NCI-H2107 treated with DMSO at 0.1 percent for 48 hours (cell line): ENCODE data around the gene OR52E1.
"Not testable (repeated sequence)": the region's sequence is repeated elsewhere in the genome, so short reads cannot be mapped to it uniquely, and the experiment has no call there.

ENCODE experiments used
- DNase-seq: peaks from one replicate; lab custom pipeline; 2025; ENCODE audit not compliant: unreplicated experiment; lab: John Stamatoyannopoulos, UW

The OR52E1 gene

DNA sequence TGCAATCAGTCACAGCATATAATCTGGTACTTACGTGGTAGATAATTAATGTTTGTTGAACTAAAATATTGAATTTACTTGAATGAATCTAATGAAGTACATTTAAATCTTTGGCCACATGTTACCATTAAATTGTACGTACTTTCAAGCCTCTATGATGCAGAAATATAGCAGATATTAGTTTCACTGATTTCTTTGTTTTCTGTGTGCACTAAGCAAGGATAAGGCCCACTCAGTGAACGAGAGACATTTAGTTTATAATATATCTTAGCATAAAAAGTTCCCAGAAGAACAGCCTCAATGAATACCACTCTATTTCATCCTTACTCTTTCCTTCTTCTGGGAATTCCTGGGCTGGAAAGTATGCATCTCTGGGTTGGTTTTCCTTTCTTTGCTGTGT is at the start of gene OR52E1:
OR52E1 (plus strand) TSS at position 301 of the 400 bp plus-strand sequence.
- DNase-seq = no peak

GRCh38 chr11:5021996-5022395 is 47.4 kb upstream of the OR52E1 start:
- no peak for DNase-seq

DNA sequence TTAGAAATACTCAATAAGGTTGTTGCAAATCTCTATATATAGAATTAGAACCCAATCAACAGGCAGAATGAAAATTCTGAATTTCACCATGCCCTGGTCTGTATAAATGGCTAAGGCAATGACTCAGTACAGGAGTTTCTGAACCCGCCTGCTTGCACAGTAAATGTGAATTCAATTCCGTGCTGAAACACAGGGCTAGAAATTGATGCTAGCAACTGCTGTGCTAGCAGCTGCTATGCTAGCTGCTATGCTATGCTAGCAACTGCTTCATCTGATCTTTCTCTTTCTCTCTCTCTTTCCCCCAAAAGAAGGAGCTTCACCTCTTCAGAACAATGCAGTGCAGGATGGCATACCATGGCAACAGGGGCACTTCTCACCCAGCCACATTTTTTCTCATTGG is 32.7 kb upstream of the OR52E1 start:
- no peak for DNase-seq

DNA sequence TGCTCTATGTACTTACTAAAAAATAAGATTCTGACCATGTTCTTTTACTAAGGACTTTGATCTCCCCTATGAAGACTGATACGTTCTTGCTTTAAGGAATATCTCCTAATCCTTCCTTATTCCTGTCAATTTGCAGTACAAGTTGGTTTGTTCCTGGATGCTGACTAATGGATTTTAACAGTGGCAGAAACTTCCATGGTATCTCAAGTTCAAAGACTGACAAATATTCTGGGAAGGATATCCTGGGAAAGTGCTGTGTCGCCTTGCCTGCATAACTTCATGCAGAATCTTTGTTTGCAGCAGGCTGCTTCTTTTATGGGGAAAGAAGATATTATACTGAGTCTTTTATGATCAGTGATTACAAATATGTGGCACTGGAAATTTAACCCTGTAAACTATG is 31.4 kb upstream of the OR52E1 start:
- no peak for DNase-seq

- DNase-seq = no peak
Measured at GRCh38 chr11:5038341-5038740, 31.0 kb upstream of the OR52E1 start.

DNA sequence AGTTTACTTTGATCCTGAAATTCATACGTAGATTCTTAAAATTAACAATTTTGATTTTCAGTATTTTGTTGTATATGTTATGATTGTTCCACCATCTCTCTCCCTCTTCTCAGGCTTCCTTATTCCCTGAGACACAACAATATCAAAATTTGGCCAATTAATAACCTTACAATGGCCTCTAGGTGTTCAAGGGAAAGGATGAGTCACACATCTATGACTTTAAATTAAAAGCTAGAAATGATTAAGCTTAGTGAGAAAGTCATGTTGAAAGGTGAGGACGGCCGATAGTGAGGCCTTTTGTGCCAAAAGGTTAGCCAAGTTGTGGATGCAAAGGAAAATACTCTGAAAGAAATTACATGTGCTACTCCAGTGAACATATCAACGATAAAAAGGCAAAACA is 28.5 kb upstream of the OR52E1 start:
- DNase-seq = no peak

DNA sequence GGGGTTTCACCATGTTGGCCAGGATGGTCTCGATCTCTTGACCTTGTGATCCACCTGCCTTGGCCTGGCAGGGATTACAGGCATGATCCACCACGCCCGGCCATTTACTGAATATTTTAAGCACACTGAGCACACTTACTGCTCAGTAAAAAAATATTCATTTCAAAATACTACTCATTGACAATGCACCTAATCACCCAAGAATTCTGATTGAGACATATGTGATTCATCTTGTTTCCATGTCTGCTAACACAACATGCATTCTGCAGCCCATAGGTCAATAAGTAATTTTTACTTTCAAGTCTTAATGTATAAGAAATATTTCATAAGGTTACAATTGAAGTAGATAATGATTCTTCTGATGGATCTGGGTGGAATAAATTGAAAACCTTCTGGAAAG is 27.3 kb upstream of the OR52E1 start:
- DNase-seq = no peak

GRCh38 chr11:5043380-5043779 is 26.0 kb upstream of the OR52E1 start:
- DNase-seq = no peak

DNA sequence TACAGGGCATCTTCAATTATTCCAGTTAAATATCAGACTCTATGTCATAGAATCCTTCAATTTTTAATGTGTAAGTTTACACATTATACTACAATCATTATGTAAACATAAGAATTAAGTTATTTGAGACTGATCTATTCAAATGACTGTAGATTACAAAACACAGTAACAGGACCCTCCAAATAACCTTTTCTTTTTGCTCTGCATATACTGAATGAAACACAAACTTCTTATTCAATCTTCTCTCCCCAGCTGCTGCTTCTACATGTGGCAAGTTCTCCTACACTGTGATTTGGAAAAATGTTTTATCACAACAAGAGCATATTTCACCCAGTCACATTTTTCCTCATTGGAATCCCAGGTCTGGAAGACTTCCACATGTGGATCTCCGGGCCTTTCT is 23.1 kb upstream of the OR52E1 start, which contains the start of gene OR52J3:
OR52J3 (plus strand) TSS at position 301 of the 400 bp plus-strand sequence; CDS start at position 301, 0 bp downstream.
- no peak for DNase-seq

- no peak for DNase-seq
Measured at GRCh38 chr11:5046754-5047330, 22.5 kb upstream of the OR52E1 start.

- DNase-seq = not testable (repeated sequence)
Measured at GRCh38 chr11:5058679-5059078, 10.7 kb upstream of the OR52E1 start.

DNA sequence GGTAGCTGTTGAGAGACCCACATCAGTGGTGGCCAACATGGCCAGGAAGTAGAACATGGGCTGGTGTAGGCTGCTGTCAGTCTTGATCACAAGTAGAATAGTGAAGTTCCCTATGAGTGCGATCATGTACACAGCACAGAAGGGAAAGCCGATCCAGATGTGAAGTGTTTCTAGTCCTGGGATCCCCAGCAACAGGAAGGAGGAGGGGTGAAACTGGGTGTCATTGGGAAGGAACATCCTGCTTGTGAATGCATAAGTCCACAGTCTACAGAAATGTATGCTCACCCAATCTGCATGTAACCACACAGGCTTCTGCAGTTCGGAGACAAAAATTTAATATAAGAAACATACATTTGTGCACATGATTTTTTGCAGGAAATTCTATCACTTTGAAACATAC is 10.0 kb upstream of the OR52E1 start, which contains the start of gene OR52E2:
OR52E2 (minus strand) TSS at position 237 of the 400 bp plus-strand sequence; CDS start at position 237, 0 bp downstream.
- DNase-seq = no peak

- no peak for DNase-seq
Measured at GRCh38 chr11:5065027-5065426, 4.3 kb upstream of the OR52E1 start.

- no peak for DNase-seq
Measured at GRCh38 chr11:5071799-5072198, 2.4 kb downstream of the OR52E1 start.

DNA sequence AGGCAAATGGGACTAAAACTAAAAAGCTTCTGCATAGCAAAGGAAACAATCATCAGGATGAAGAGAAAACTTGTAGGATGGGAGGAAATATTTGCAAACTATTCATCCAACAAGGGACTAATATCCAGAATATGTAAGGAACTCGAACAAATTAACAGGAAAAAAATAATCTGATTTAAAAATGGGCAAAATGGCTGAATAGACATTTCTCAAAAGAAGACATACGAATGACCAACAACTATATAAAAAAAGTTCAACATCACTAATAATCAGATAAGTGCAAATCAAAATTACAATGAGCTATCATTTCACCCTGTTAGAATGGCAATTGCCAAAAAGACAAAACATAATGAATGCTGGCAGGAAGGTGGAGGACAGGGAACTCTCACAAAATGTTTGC is 12.0 kb downstream of the OR52E1 start:
- no peak for DNase-seq

DNA sequence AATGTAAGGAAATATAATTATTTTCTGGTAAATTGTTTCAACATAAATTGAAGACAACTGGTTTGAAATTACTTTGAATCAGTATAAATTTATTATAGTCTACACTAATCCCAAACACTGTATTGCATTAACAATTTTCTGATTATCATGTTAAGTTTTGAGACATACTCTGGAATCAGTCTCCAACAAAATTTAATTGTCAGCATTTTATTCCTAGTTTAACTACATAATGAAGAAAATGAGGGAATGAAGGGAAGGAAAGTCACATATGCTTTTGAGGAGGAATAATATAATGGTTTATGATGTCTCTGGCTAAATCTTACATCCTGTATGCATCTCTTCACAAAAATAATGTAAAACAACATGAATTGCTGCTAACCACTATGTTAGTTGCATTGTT is 14.2 kb downstream of the OR52E1 start:
- DNase-seq = no peak

DNA sequence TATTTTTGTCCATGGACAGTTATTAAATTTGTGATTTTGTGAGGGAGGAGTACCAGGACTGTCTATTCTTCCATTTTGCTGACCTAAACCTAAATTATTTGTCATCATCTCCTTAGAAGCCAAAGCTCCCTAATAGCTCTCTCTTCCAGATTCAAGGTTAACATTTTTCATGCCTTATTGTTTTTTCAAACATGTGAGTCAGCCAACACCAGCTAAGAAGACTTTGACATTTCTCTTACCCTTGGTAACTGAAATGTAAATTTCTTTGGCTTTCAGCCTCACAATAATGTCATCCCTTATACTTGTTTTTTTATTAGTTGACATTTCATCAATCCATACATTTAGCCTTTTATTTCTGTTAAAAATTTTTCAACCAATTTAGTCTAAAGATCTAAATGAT is 19.2 kb downstream of the OR52E1 start:
- DNase-seq = no peak

GRCh38 chr11:5090668-5091067 is 21.3 kb downstream of the OR52E1 start:
- no peak for DNase-seq

DNA sequence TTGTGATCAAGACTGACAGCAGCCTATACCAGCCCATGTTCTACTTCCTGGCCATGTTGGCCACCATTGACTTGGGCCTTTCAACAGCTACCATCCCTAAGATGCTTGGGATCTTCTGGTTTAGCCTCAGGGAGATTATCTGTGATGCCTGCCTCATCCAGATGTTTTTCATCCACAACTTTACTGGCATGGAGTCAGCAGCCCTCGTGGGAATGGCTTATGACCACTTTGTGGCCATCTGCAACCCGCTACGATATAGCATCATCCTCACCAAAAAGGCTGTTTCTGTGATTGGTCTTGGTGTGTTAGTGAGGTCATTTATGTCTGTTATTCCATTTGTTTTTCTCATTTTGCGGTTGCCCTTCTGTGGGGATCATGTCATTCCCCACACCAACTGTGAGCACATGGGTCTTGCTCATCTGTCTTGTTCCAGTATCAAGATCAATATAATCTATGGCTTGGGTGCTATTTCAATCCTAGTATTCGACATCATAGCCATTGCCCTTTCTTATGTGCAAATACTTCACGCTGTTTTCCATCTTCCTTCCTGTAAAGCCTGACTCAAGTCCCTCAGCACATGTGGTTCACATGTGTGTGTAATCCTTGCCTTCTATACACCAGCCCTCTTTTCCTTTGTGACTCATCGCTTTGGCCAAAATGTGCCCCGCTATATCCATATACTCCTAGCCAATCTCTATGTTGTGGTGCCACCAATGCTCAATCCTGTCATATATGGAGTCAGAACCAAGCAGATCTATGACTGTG is 23.6 kb downstream of the OR52E1 start:
- no peak for DNase-seq

- DNase-seq = no peak
Measured at GRCh38 chr11:5096011-5096410, 26.6 kb downstream of the OR52E1 start.

DNA sequence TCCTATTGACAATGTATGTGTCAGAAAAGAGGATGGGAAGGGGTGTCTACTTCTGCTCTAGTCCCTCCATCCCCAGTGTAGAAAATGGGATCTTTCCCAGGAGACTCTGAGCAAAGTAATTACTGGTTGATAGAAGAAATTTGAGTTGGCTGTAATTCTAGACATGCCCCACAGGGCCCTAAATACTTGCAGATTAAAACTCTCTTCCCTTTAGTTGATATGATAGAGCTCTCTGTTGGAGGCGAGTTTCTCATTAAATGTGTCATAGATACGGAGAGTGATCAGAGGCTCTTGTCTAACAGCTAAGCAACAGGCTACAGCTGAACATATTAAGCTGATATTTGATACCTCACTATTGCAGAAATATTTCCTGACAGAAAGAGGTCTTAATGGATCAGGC is 32.9 kb downstream of the OR52E1 start:
- no peak for DNase-seq

- DNase-seq = no peak
Measured at GRCh38 chr11:5103066-5103465, 33.7 kb downstream of the OR52E1 start.

DNA sequence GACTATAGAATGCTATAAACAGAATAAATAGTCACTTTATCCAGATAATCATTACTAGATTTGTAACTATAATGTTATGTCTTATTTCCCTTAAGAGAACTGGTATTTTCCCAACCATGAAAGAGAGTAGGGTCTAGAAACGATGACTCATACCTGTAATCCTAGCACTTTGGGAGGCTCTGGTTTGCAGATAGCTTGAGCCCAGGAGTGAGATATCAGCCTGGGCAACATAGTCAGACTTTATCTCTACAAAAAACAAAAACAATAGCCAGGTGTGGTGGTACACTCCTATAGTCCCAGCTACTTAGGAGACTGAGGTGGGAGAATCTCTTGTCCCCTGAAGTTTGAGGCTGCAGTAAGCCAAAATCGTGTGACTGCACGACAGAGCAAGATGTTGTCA is 37.9 kb downstream of the OR52E1 start:
- no peak for DNase-seq
